Keratinocyte (primary cell): Measurements from ENCODE around the gene DRAM2. TPM values are rescaled to one million over a fixed set of nuclear protein-coding genes. Genes with fewer than 3 reads are reported as not detected.

Experiments used
- DNase-seq: peaks from one replicate; pipeline ENCODE4 v3.0.0-alpha.2; 2011; ENCODE audit warnings: low read depth, missing footprints, low spot score
- FAIRE-seq: peaks from 2 replicates; lab custom pipeline; 2011; peaks lifted over from hg19 to GRCh38; lab: Jason Lieb, UNC
- H2AFZ ChIP-seq: 2 replicates; pipeline ENCODE4 v1.6.0; 2012; ENCODE audit warnings: low read length, control low read depth, inconsistent platforms; ENCODE audit not compliant: control insufficient read depth
- H3K27ac ChIP-seq: 2 replicates; pipeline ENCODE4 v1.5.1; 2011; ENCODE audit warnings: low read length; ENCODE audit not compliant: control insufficient read depth, insufficient read depth
- H3K27me3 ChIP-seq: 3 replicates; pipeline ENCODE4 v1.6.0; 2011; ENCODE audit warnings: low read length; ENCODE audit not compliant: control insufficient read depth, insufficient read depth; ENCODE audit errors: extremely low read depth
- H3K36me3 ChIP-seq, 2 experiments: 2 replicates in 1 of 2; 3 replicates in 1 of 2; pipeline ENCODE4 v1.5.1; 2011; ENCODE audit warnings: low read length in 2 of 2, mild to moderate bottlenecking in 1 of 2; ENCODE audit not compliant: control insufficient read depth in 2 of 2, insufficient read depth in 2 of 2; ENCODE audit errors: extremely low read depth in 1 of 2
- H3K4me1 ChIP-seq: 3 replicates; pipeline ENCODE4 v1.5.1; 2011; ENCODE audit warnings: low read length; ENCODE audit not compliant: control insufficient read depth, insufficient read depth; ENCODE audit errors: extremely low read depth
- H3K4me2 ChIP-seq: 3 replicates; pipeline ENCODE4 v1.6.0; 2011; ENCODE audit warnings: low read depth, low read length; ENCODE audit not compliant: control insufficient read depth, insufficient read depth; ENCODE audit errors: extremely low read depth
- H3K4me3 ChIP-seq, 3 experiments: fragments of 200-600 bp in 1 of 3; sonication (generic) in 1 of 3; 2 replicates in 2 of 3; 3 replicates in 1 of 3; pipeline ENCODE4 v1.5.1; 2011 to 2016; ENCODE audit warnings: low read length in 3 of 3, mild to moderate bottlenecking in 3 of 3, control low read depth in 2 of 3, inconsistent platforms in 1 of 3, low read depth in 1 of 3, mixed read lengths in 1 of 3, mixed run types in 1 of 3, moderate library complexity in 1 of 3; ENCODE audit not compliant: control insufficient read depth in 2 of 3, insufficient read depth in 2 of 3; ENCODE audit errors: extremely low read depth in 1 of 3
- H3K79me2 ChIP-seq: 2 replicates; pipeline ENCODE4 v1.6.0; 2012; ENCODE audit warnings: low read length; ENCODE audit not compliant: control insufficient read depth, insufficient read depth
- H3K9ac ChIP-seq: 3 replicates; pipeline ENCODE4 v1.6.0; 2011; ENCODE audit warnings: low read length; ENCODE audit not compliant: control insufficient read depth, insufficient read depth; ENCODE audit errors: extremely low read depth
- H3K9me1 ChIP-seq: 3 replicates; pipeline ENCODE4 v1.6.0; 2011; ENCODE audit warnings: low read length; ENCODE audit not compliant: control insufficient read depth, insufficient read depth; ENCODE audit errors: extremely low read depth
- H3K9me3 ChIP-seq: 2 replicates; pipeline ENCODE4 v1.5.1; 2012; ENCODE audit warnings: low read depth, low read length; ENCODE audit not compliant: control insufficient read depth
- H4K20me1 ChIP-seq: 3 replicates; pipeline ENCODE4 v1.6.0; 2011; ENCODE audit warnings: low read length; ENCODE audit not compliant: control insufficient read depth, insufficient read depth; ENCODE audit errors: extremely low read depth
- EZH2 ChIP-seq: IDR thresholded peaks from one replicate; pipeline ENCODE4 v1.6.1; 2012; ENCODE audit warnings: inconsistent platforms, mild to moderate bottlenecking, low read length, moderate library complexity
- dilution Hi-C: fragments of 300-500 bp; cut with MboI; formaldehyde crosslinking; loops from one replicate; pipeline ENCODE4 v1.7.0; 2020; ENCODE audit warnings: low sequenced_read_pairs; ENCODE audit not compliant: extremely low pct_ligation_motif_present
- polyA plus RNA-seq, 5 experiments: library from polyadenylated mRNA; depleted of rRNA in 3 of 5; stranded (reverse) in 3 of 5; stranded (forward) in 1 of 5; unstranded in 1 of 5; fragments of >200 nt; gene quantifications; 1 replicate in 1 of 5; 2 replicates in 3 of 5; 3 replicates in 1 of 5; pipeline versions ENCODE4 v1.2.1 to v1.2.3, GENCODE V29; 2011 to 2012; ENCODE audit warnings: missing spikeins in 2 of 5, low read depth in 1 of 5, low replicate concordance in 1 of 5
- TF ChIP-seq, protein P1 (sequence below), 3 experiments: IDR thresholded peaks in 1 of 3; conservative IDR thresholded peaks in 1 of 3; optimal IDR thresholded peaks in 1 of 3; 2 replicates in 2 of 3; 3 replicates in 1 of 3; pipeline versions ENCODE3 to v1.5.1; 2011; ENCODE audit warnings: low read length in 3 of 3, mild to moderate bottlenecking in 3 of 3, moderate library complexity in 2 of 3, control low read depth in 1 of 3, inconsistent platforms in 1 of 3; ENCODE audit not compliant: insufficient read depth in 2 of 3; ENCODE audit errors: extremely low read depth in 1 of 3

Gene DRAM2
- polyA plus RNA-seq, 1 donor (not counting 4 experiments of a cell fraction or from before 2014, with no cell fraction given) = 118 TPM

DNA sequence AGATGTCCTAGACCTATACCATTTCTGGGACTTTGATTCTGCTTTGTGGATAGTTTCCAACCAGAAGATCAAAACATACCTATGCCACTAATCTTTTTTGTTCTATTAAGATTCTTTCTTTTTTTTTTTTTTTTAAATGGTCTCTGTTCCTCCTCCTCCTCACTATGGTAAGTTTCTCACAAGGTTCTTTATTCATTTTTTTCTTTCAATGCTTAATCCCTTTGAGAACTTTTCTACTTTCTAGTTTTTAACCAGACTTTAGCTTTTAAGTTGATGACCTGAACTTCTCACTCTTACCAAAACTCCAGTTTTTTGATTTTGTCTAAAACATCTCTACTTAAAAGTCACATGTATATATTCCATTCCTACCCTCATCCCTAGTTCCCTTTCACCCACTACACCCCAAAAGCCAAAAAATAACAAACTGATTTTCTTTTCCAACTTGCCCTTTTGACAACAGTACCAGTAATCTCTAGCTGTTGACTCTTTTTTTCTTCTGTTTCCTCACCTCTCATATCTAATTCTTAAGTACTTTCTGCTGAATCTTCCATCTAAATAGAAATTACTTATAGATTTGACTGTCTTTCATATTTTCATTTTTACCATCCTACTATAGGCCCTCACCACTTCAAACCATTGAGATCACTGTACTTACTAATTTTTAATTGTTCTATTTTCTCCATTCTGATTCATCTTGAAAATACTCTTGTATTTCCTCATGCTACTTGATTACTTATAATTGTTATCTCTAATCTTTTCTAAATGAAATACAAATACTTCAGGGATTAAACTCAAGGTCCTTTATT, 6.3 kb upstream of the DRAM2 start:
- Histone ChIP-seq H3K36me3 (peaks cover 3 to 4% of the 10 kb centered on the region in 2 experiments), H2AFZ (no peak overlapping the region), H3K79me2 (peaks cover 89% of the 10 kb centered on the region), H3K27me3 (no peaks in the 10 kb centered on the region), H3K4me2 (no peak overlapping the region), H3K9me1 (peaks cover 3% of the 10 kb centered on the region), H3K4me3 (no peak overlapping the region), H3K9ac (no peak overlapping the region), H3K27ac (no peak overlapping the region), H3K9me3 (no peaks in the 10 kb centered on the region), H4K20me1 (no peaks in the 10 kb centered on the region), H3K4me1 (peaks cover 12% of the 10 kb centered on the region)
- TF ChIP-seq EZH2 = no peak
- TF ChIP-seq, protein P1, sequence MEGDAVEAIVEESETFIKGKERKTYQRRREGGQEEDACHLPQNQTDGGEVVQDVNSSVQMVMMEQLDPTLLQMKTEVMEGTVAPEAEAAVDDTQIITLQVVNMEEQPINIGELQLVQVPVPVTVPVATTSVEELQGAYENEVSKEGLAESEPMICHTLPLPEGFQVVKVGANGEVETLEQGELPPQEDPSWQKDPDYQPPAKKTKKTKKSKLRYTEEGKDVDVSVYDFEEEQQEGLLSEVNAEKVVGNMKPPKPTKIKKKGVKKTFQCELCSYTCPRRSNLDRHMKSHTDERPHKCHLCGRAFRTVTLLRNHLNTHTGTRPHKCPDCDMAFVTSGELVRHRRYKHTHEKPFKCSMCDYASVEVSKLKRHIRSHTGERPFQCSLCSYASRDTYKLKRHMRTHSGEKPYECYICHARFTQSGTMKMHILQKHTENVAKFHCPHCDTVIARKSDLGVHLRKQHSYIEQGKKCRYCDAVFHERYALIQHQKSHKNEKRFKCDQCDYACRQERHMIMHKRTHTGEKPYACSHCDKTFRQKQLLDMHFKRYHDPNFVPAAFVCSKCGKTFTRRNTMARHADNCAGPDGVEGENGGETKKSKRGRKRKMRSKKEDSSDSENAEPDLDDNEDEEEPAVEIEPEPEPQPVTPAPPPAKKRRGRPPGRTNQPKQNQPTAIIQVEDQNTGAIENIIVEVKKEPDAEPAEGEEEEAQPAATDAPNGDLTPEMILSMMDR (optimal IDR thresholded peaks at IDR 0.05 in 1 of 3, IDR thresholded peaks at IDR 0.05 in 1 of 3, conservative IDR thresholded peaks at IDR 0.05 in 1 of 3; ENCODE audit: extremely low read depth in 1 of 3, insufficient read depth in 2 of 3, low read length in 3 of 3) = no peak
- DNase-seq (no peak), FAIRE-seq (no peak)
- dilution Hi-C loops = no loop called here

DNA sequence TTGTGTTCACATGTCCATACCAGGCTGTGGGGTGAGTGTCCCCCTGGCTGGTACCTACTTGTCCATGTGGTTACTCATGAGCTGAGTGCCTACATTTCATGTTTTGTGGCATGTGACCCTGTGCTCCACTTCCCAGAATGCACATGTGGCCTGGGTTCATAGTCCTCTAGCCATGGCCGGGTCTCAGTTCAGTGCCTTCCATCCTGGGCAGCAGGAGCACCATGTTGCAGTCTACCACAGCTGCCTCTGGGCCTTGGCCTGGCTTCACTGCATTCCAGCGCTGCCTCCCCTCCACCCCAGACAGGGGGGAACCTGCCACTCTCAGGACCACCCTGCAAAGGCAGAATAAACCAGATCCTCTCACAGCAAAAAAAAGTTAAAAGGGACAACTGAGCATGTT, 5.6 kb upstream of the DRAM2 start:
- Histone ChIP-seq H3K4me3 (no peak overlapping the region), H3K36me3 (peaks cover 3 to 4% of the 10 kb centered on the region in 2 experiments), H4K20me1 (no peaks in the 10 kb centered on the region), H2AFZ (no peak overlapping the region), H3K9me3 (no peaks in the 10 kb centered on the region), H3K27ac (no peak overlapping the region), H3K4me2 (no peak overlapping the region), H3K4me1 (peaks cover 13% of the 10 kb centered on the region), H3K9ac (no peak overlapping the region), H3K9me1 (peaks cover 3% of the 10 kb centered on the region), H3K79me2 (peaks cover 89% of the 10 kb centered on the region), H3K27me3 (no peaks in the 10 kb centered on the region)
- dilution Hi-C loops = no loop called here
- no peak for TF ChIP-seq EZH2
- TF ChIP-seq, protein P1 (optimal IDR thresholded peaks at IDR 0.05 in 1 of 3, IDR thresholded peaks at IDR 0.05 in 1 of 3, conservative IDR thresholded peaks at IDR 0.05 in 1 of 3; ENCODE audit: extremely low read depth in 1 of 3, insufficient read depth in 2 of 3, low read length in 3 of 3) = no peak
- DNase-seq (no peak), FAIRE-seq (no peak)
